Mucosa of stomach (tissue), 1 donor: ENCODE measurements around the gene ZNF836.

Experiments
- H3K27me3 ChIP-seq: one replicate; pipeline ENCODE4 v1.7.0; 2013; ENCODE audit warnings: mild to moderate bottlenecking, low read length; ENCODE audit not compliant: control insufficient read depth, insufficient read depth
- H3K36me3 ChIP-seq: one replicate; pipeline ENCODE4 v1.7.0; 2013; ENCODE audit warnings: low read length; ENCODE audit not compliant: control insufficient read depth, insufficient read depth
- H3K4me1 ChIP-seq: one replicate; pipeline ENCODE4 v1.7.0; 2013; ENCODE audit warnings: mild to moderate bottlenecking, low read length; ENCODE audit not compliant: control insufficient read depth, insufficient read depth
- H3K4me3 ChIP-seq: one replicate; pipeline ENCODE4 v1.7.0; 2013; ENCODE audit warnings: low read length
- H3K9ac ChIP-seq: one replicate; pipeline ENCODE4 v1.7.0; 2013; ENCODE audit warnings: mild to moderate bottlenecking, low read length, moderate library complexity
- H3K9me3 ChIP-seq: one replicate; pipeline ENCODE4 v1.7.0; 2013; ENCODE audit warnings: mild to moderate bottlenecking, low read length, moderate library complexity; ENCODE audit not compliant: control insufficient read depth
- donor health status: Pancreatic carcinoma.

Gene ZNF836

DNA sequence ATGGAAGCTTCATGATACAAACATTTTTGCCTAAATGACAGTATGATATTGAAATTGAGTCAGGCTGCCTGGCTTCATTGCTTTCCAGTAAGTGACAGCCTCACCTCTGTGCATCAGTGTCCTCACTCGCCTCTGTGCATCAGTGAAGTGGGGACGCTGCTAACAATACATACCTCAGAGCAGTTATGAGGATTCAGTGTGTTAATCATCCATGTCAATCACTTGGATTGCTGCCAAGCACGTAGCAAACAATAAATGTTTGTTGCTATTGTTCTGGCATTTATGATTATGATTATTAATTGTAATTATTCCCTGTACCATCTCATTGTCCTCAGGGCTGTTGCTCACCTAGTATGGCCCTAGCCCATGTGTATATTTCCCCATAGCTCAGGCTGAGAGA lies 27.3 kb upstream of the ZNF836 start:
- Histone ChIP-seq H3K4me3 (no peak overlapping the region), H3K4me1 (no peaks in the 10 kb centered on the region), H3K9me3 (no peaks in the 10 kb centered on the region), H3K9ac (no peak overlapping the region), H3K36me3 (peaks cover 10% of the 10 kb centered on the region), H3K27me3 (no peaks in the 10 kb centered on the region)

DNA sequence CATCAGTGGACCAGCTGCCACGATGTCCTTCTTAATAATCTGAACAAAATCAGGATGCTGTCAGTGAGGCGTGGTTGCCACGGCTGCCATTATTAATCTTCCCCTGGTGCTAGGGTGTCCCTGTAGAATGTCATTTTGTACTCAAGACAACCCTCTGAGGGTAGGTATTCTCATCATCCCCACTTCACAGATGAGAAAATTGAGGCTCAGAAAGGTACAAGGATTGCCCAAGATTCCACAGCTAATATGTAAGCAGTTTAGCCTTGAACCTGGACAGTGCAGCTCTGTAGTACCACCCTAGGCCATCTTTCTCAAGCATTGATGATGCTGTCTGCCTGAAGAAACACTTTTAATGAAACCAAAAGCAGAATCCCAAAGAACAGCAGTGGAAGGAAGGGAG lies 26.5 kb upstream of the ZNF836 start:
- Histone ChIP-seq H3K9ac (no peak overlapping the region), H3K36me3 (peaks cover 10% of the 10 kb centered on the region), H3K9me3 (no peaks in the 10 kb centered on the region), H3K4me1 (no peaks in the 10 kb centered on the region), H3K27me3 (no peaks in the 10 kb centered on the region), H3K4me3 (no peak overlapping the region)

DNA sequence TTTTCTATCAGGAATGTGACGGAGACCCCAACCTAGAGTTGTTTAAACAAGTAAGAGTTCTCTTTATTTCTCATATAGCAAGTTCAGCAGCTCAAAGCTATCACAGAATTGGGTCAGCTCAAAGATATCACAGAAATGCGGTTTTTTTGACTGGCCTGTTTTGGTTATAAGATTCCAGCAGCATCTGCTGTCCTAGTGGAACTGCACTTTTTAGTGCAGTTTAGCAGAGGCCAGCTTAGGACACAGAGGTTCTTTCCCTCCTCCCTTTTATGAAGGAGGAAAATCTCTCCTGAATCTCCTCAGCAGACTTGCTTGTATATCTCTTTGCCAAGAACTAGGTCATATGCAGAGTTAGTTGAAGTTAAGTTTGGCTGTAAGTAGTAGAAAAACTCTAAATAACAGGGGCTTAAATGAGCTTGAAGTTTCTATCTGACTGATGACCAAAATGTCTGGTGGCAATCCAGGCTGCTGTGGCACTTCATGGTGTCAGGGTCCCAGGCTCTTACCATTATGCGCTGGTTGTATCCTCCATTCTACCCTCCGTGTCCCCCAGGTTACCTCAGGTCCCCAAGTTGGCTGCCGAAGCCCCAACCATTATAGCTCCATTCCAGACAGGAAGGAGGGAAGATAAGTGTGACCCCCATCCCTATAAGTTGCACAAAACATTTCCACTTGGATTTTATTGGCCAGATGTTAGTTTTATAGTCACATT lies 25.0 kb upstream of the ZNF836 start:
- Histone ChIP-seq H3K27me3 (no peaks in the 10 kb centered on the region), H3K9ac (no peak overlapping the region), H3K4me3 (no peak overlapping the region), H3K9me3 (no peaks in the 10 kb centered on the region), H3K36me3 (no peaks in the 10 kb centered on the region), H3K4me1 (peaks cover 9% of the 10 kb centered on the region)

DNA sequence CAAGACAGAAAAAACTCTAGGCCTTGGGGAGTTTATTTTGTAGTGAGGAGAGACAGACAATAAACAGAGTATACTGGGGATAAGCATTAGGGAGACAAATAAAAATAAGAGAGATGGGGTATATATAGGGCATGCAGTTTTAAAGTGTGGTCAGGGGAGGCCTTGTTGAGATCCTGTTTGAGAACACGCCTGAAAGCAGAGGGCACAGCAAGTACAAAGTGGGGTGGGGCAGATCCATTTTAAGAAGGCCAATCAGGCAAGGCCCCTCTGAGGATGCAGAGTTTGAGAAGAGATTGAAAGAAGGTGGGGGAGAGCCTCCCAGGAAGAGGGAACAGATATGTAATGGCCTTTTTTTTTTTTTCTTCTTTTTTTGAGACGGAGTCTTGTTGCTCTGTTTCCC lies 20.5 kb upstream of the ZNF836 start:
- no peak overlapping the region for H3K4me3 ChIP-seq
- H3K36me3 ChIP-seq, result no peaks in the 10 kb centered on the region
- H3K9me3 ChIP-seq, result no peaks in the 10 kb centered on the region
- no peaks in the 10 kb centered on the region for H3K27me3 ChIP-seq
- peaks cover 23% of the 10 kb centered on the region for H3K4me1 ChIP-seq
- peak overlapping the region; percentile 94 for H3K9ac ChIP-seq

DNA sequence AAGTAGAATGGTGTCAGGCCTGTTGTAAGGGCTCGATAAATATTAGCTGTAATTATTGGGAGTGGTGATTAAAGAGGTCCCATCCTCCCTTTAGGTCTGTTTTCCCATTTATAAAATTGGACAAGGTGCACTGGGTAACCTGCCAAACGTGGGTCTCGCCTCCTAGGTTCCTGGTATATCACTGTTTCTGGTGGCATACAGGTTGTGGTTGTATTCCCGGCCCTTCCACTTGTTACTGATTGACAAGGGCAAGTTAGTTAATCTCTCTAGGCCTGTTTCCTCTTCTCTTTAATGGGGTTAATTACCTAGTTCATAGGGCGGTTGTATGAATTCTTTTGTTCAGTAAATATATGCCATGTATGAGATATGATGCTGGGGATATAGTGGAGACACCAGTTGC lies 20.0 kb upstream of the ZNF836 start:
- Histone ChIP-seq H3K27me3 (no peaks in the 10 kb centered on the region), H3K4me1 (peaks cover 23% of the 10 kb centered on the region), H3K36me3 (no peaks in the 10 kb centered on the region), H3K9ac (peak overlapping the region; percentile 94), H3K9me3 (no peaks in the 10 kb centered on the region), H3K4me3 (peak overlapping the region; percentile 65)

DNA sequence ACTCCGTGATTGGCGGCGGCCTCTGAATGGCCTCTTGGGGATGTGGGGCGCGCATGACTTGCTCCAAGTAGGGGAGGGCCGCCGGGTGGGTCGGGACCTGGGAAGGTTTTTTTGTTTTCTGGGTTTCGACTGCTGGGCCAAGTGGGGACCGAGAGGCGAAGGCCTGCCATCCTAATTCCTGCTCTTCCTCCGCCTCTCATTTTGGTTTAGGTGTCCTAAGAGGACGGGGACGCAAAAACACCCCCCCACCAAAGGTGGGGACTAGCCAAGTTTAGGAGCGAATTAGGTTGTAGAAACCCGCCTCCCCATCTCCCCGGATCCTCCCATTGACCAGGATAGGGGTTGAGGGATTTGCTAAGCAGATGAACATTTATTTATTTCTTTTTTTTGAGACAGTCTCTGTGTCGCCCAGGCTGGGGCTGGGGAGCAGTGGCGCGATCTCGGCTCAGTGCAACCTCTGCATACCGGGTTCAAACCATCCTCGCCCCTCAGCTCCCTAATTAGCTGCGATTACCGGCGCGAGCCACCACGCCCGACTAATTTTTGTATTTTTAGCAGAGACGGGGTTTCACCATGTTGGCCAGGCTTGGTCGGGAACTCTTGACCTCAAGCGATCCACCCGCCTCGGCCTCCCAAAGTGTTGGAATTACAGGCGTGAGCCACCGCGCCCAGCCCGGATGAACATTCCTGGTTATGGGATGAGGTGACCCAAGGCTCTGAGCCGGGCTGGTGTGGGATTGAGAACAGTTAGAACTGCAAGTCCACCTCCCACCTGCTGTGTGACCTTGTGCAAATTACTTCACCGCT lies 19.3 kb upstream of the ZNF836 start:
- H3K4me3 ChIP-seq, result peak overlapping the region; percentile 65
- H3K9me3 ChIP-seq, result no peaks in the 10 kb centered on the region
- H3K4me1 ChIP-seq, result peaks cover 23% of the 10 kb centered on the region
- H3K36me3 ChIP-seq, result no peaks in the 10 kb centered on the region
- no peaks in the 10 kb centered on the region for H3K27me3 ChIP-seq
- H3K9ac ChIP-seq, result peak overlapping the region; percentile 94

DNA sequence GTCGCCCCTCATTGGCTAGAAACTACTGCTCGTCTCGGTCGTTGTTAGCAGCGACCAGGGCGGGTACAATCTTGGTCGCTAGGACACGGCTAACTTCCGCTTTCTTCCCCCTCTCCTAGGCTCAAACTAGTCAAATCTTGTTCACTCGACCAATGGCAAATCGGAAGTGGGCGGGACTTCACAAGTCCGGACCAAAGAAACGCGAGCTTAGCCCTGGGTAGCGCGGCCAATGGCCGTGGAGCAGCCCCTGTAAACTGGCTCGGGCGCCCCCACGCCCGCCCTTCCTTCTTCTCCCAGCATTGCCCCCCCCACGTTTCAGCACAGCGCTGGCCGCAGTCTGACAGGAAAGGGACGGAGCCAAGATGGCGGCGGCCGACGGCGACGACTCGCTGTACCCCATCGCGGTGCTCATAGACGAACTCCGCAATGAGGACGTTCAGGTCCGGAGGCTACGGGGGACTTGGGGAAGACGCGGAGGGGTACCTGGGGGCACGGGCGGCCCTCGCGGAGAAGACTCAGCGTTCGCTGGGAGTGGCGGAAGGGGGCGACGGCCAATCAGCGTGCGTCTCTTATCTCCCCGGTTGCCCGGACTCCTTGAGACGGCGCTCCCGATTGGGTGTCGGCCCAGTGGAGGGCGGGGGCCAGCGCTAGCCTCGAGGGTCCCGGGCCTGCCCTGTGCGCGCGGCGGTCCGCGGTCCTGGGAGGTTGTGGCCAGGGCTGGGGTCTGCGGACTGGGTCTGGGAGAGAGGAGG lies 18.5 kb upstream of the ZNF836 start, which contains the start of gene PPP2R1A:
Gene PPP2R1A, plus strand, starts transcription at position 318 of the 752 bp plus-strand sequence. Its CDS starts 45 bp downstream, at position 363.
- Histone ChIP-seq H3K4me3 (peak within 1 kb of the TSS; percentile 65), H3K27me3 (no peaks in the 10 kb centered on the region), H3K9me3 (no peaks in the 10 kb centered on the region), H3K36me3 (no peaks in the 10 kb centered on the region), H3K4me1 (peaks cover 23% of the 10 kb centered on the region), H3K9ac (peak within 1 kb of the TSS; percentile 94)

DNA sequence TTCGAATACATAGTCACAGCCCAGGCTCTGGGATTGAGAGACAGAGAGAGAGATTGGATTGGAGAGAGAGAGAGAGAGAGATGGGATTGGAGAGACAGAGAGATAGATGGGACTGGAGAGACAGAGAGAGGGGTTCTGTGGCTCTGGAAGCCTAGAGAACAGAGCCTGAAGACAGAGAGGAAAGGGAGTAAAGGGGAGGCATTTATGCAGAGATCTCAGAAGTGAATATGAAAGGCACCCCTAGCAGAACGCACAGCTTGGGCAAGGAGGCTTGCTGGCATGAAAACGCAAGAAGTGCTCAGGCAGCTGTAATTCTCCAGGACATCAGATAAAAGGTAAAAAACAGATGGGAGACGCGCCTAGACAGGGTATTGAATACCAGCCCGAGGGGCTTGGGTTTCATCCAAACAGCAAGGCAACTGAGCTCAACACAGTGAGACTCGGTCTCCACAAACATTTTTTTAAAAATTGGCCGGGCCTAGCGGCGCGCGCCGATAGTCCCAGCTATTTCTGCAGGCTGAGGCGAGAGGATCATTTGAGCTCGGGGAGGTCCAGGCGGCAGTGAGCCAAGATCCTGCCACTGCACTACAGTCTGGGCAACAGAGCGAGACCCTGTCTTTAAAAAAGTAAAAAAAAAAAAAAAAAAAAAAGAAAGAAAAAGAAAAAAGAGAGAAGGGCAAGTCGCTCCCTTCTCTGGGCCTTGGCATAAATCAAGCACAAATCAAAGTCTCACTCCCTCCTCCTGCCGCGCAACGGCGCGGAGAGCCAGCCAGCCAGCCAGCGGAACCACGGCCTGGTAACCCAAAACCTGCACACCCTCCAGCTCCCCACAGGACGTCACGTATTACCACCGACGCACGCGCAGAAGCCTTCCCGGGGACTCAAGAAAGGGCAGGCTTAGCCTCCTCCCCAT lies 17.7 kb upstream of the ZNF836 start:
- H3K36me3 ChIP-seq, result no peaks in the 10 kb centered on the region
- H3K4me1 ChIP-seq, result peaks cover 23% of the 10 kb centered on the region
- H3K9me3 ChIP-seq, result no peaks in the 10 kb centered on the region
- H3K9ac ChIP-seq, result peak overlapping the region; percentile 51
- peak overlapping the region; percentile 25 for H3K4me3 ChIP-seq
- no peaks in the 10 kb centered on the region for H3K27me3 ChIP-seq

DNA sequence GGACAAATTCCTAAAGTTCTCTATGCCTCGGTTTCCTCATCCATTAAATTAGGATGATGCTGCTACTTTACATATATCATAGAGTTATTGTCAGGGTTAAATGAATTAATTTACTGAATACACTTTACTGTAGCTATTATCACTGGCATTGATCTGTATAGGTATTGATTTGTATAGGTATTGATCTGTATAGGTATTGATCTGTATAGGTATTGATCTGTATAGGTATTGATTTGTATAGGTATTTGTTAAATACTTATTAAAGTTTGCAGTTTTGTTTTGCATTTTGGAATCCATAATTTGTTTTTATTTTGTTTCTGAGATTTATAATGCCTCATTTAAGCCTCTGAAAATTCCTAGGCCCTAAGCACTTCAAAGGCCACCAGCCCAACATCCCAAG lies 16.0 kb upstream of the ZNF836 start:
- Histone ChIP-seq H3K36me3 (no peaks in the 10 kb centered on the region), H3K4me1 (peaks cover 23% of the 10 kb centered on the region), H3K27me3 (no peaks in the 10 kb centered on the region), H3K9me3 (no peaks in the 10 kb centered on the region), H3K9ac (no peak overlapping the region), H3K4me3 (no peak overlapping the region)

DNA sequence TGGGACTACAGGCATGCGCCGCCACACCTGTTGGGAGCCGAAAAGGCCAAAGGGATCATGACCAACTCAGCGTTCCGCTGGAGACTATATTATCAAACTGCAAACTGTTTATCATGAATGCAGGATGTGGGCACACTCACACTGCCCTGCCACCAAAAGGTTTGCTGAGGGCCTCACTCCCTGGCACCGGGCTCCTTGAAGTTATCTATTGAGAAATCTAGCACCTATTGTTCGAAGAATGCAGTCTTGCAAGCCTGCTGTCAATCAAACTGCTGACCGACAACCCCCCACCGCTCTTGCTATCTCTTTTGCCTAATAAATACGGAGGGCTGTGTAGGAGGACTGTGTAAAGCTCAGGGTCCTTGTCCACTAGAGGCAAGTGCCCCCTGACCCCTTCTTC lies 5.2 kb upstream of the ZNF836 start:
- Histone ChIP-seq H3K27me3 (no peaks in the 10 kb centered on the region), H3K9me3 (no peaks in the 10 kb centered on the region), H3K4me1 (no peaks in the 10 kb centered on the region), H3K9ac (no peak overlapping the region), H3K4me3 (no peak overlapping the region), H3K36me3 (no peaks in the 10 kb centered on the region)

DNA sequence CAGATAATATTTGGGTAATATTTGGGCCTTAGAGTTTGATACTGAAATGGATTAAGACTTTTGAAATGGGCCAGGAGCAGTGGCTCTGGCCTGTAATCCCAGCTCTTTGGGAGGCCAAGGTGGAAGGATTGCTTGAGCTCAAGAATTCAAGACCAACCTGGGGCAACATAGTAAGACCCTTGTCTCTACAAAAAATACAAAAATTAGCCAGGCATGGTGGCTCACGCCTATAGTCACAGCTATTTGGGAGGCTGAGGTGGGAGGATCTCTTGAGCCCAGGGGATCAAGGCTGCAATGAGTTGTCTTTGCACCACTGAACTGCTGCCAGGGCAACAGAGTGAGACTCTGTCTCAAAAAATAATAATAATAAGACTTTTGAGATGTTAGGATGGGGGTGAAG lies 926 bp upstream of the ZNF836 start:
- H3K36me3 ChIP-seq, result peaks cover 7% of the 10 kb centered on the region
- H3K4me1 ChIP-seq, result peaks cover 5% of the 10 kb centered on the region
- H3K9me3 ChIP-seq, result no peaks in the 10 kb centered on the region
- no peak overlapping the region for H3K4me3 ChIP-seq
- H3K27me3 ChIP-seq, result no peaks in the 10 kb centered on the region
- H3K9ac ChIP-seq, result no peak overlapping the region
